ENCODE results near the gene GNA12.

- TF ChIP-seq CTCF (IDR thresholded peaks at IDR 0.05): no peak
- no peak for TF ChIP-seq SIN3A (IDR thresholded peaks at IDR 0.05; ENCODE audit: borderline replicate concordance, low read depth, low read length)
- no peak for TF ChIP-seq REST (IDR thresholded peaks at IDR 0.05; ENCODE audit: low read depth, low read length)
- TF ChIP-seq GABPA (IDR thresholded peaks at IDR 0.05; ENCODE audit: low read depth): no peak
- TF ChIP-seq POLR2AphosphoS5 (IDR thresholded peaks at IDR 0.05; ENCODE audit: low read depth, low read length): no peak
- no peak for TF ChIP-seq FOXM1 (IDR thresholded peaks at IDR 0.05; ENCODE audit: low read depth)
- TF ChIP-seq JUND (IDR thresholded peaks at IDR 0.05): no peak
- TF ChIP-seq, protein P1, sequence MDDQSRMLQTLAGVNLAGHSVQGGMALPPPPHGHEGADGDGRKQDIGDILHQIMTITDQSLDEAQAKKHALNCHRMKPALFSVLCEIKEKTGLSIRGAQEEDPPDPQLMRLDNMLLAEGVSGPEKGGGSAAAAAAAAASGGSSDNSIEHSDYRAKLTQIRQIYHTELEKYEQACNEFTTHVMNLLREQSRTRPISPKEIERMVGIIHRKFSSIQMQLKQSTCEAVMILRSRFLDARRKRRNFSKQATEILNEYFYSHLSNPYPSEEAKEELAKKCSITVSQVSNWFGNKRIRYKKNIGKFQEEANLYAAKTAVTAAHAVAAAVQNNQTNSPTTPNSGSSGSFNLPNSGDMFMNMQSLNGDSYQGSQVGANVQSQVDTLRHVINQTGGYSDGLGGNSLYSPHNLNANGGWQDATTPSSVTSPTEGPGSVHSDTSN (IDR thresholded peaks at IDR 0.05): no peak
- TF ChIP-seq NRF1 (IDR thresholded peaks at IDR 0.05; ENCODE audit: low read depth, low read length): no peak
- no peak for TF ChIP-seq EP300 (IDR thresholded peaks at IDR 0.05; ENCODE audit: borderline replicate concordance in 1 of 2, low read depth in 1 of 2, low read length in 1 of 2)
- no peak for TF ChIP-seq FOXJ3 (CRISPR knock-in tag; IDR thresholded peaks at IDR 0.05)
- TF ChIP-seq EZH2phosphoT487 (IDR thresholded peaks at IDR 0.05; ENCODE audit: borderline replicate concordance, low read depth): no peak
- no peak for TF ChIP-seq GATA2 (CRISPR knock-in tag; IDR thresholded peaks at IDR 0.05)
- TF ChIP-seq NFIC (IDR thresholded peaks at IDR 0.05; ENCODE audit: borderline replicate concordance): no peak
Measured at GRCh38 chr7:2689951-2690705, 154.0 kb downstream of the GNA12 start.
